ENCODE measurements around the gene LRCH4.

GRCh38 chr7:100629117-100629716, 43.3 kb upstream of the LRCH4 start:
- TF ChIP-seq POLR2AphosphoS5 (IDR thresholded peaks at IDR 0.05): no peak
- TF ChIP-seq, protein P1, sequence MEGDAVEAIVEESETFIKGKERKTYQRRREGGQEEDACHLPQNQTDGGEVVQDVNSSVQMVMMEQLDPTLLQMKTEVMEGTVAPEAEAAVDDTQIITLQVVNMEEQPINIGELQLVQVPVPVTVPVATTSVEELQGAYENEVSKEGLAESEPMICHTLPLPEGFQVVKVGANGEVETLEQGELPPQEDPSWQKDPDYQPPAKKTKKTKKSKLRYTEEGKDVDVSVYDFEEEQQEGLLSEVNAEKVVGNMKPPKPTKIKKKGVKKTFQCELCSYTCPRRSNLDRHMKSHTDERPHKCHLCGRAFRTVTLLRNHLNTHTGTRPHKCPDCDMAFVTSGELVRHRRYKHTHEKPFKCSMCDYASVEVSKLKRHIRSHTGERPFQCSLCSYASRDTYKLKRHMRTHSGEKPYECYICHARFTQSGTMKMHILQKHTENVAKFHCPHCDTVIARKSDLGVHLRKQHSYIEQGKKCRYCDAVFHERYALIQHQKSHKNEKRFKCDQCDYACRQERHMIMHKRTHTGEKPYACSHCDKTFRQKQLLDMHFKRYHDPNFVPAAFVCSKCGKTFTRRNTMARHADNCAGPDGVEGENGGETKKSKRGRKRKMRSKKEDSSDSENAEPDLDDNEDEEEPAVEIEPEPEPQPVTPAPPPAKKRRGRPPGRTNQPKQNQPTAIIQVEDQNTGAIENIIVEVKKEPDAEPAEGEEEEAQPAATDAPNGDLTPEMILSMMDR (IDR thresholded peaks at IDR 0.05): peak in 1 of 4 experiments; percentile 15
- no peak for TF ChIP-seq EP300 (IDR thresholded peaks at IDR 0.05)
- no peak for TF ChIP-seq POLR2A (IDR thresholded peaks at IDR 0.05)
